ENCODE results near the gene SCGB1C2.
"Not testable (repeated sequence)": the region's sequence is repeated elsewhere in the genome, so short reads cannot be mapped to it uniquely, and the experiment has no call there.

Gene SCGB1C2

DNA sequence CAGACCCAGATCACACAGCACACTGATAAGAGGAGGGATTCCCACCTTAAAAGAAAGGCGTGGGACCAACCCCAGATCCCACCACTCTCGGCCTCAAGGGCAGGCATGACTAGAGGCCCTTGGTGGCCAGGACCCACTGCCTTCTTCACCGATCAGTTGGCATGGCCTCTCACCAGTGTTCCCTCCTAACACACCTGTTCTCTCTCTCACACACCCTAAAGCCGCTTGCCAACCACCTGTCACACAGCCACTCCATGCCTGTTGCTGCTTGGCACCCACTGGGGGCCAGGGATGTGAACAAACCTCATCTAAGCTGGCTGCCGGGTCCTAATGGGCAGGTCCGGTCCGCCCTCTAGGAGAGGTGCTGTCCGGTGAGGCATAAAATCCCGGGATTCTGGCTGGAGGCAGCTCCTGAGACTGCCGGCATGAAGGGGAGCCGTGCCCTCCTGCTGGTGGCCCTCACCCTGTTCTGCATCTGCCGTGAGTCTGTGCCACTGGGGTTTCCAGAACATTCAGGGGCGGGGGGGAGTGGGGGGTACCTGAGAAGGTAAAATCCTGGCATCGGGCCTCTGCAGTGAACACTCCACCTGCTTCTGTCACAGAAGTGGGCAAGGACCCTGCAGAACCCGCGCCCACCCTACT, at the start of gene SCGB1C2:
SCGB1C2 (plus strand) TSS at position 404 of the 642 bp plus-strand sequence; CDS start at position 426, 22 bp downstream.
- not testable (repeated sequence) for DNase-seq (ENCODE audit: low read depth)

DNA sequence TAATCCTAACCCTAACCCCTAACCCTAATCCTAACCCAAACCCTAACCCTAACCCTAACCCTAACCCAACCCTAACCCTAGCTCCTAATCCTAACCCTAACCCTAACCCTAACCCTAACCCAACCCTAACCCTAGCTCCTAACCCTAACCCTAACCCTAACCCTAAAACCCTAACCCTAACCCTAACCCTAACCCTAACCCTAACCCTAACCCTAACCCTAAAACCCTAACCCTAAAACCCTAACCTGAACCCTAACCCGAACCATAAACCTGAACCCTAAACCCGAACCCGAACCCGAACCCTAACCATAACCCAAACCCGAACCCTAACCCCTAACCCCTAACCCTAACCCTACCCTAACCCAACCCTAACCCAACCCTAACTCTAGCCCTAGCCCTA, 24.3 kb upstream of the SCGB1C2 start:
- not testable (repeated sequence) for DNase-seq (ENCODE audit: low read depth)

DNA sequence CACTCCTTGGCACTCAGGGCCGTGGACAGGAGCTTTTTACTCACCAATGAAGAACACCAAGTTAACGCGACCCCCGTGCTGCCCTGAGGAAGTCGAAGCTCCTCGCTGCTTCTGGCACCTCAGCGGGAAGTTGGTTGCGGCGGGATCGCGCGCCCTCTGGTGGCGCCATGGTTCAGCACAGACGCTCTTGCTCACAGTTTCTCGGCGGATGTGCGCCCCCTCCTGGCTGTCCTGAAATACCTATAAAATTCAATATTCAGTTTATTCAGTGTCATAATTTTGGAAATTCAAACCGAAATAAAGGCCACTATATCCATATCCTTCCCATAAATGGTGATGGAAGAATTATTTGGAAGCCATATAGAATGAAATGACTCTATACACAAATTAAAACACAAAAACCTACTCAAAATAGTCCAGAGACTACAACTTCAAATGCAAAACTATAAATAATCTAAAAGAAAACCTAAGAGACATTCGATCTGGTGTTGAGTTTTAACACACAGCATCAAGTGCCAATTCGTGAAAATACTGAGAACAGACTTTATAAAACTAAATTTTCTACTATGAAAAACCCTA, 18.9 kb upstream of the SCGB1C2 start:
- not testable (repeated sequence) for DNase-seq (ENCODE audit: low read depth)

DNA sequence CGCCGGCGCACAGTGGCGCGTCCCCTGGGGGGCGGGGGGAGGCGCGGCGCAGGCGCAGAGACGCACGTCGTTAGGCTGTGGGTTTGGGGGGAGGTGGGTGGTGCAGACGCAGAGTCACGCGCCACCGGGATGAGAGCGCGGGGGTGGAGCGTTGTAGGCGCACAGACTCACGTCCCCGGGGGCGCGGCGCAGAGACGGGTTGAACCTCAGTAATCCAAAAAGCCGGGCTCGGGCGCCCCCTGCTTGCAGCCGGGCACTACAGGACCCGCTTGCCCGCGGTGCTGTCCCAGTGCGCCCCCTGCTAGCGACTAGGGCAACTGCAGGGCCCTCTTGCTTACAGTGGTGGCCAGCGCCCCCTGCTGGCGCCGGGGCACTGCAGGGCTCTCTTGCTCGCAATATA, 3.4 kb upstream of the SCGB1C2 start:
- DNase-seq (ENCODE audit: low read depth): not testable (repeated sequence)

DNA sequence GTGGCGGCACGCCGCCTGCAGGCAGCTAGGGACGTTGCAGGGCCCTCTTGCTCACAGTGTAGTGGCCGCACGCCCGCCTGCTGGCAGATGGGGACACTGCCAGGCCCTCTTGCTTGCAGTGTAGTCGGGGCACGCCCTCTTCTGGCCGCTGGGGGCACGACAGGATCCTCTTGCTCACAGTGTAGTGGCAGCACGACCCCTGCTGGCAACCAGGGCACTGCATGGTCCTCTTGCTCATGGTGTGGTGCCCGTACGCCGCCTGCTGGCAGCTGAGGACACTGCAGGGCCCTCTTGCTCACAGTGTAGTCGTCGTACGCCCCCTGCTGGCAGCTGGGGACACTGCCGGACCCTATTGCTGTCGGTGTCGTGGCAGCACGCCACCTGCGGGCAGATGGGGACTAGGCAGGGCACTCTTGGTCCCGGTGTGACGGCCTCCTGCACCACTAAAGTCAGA, 3.0 kb upstream of the SCGB1C2 start:
- not testable (repeated sequence) for DNase-seq (ENCODE audit: low read depth)

DNA sequence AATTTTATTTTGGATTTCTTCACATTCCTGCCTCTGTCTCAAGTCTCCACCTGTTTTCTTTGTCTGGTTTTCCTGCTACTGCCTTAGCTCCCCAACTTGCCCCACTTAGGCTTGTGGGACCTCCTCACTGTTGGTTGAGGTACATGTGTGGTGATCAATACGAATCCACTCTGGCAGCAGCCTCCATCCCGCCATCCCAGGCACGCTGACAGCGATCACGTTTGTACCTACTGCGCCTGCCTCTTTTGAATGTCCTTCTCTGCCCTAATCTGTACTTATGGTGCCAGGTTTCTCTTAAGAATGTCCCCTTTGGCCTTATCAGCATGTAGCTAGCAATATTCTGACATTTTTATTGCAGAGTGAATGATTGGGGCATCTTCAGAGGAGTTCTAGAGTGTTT, 2.3 kb upstream of the SCGB1C2 start:
- not testable (repeated sequence) for DNase-seq (ENCODE audit: low read depth)

DNA sequence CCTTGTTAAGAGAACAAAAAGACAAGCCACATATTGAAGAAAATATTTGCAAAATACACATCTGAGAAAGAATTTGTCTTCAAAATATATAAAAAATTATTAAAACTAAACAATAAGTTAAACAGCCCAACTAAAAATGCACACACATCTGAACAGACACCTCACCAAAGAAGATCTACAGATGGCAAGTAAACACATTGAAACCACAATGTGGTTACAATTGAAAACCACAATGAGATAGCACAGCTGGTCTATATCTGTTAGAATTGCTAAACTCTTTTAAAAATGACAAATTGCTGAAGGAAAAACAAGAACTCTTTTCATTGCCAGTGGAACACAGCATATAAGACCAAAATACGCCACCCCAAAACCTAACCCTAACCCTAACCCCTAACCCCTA, 1.5 kb upstream of the SCGB1C2 start:
- DNase-seq (ENCODE audit: low read depth): not testable (repeated sequence)

DNA sequence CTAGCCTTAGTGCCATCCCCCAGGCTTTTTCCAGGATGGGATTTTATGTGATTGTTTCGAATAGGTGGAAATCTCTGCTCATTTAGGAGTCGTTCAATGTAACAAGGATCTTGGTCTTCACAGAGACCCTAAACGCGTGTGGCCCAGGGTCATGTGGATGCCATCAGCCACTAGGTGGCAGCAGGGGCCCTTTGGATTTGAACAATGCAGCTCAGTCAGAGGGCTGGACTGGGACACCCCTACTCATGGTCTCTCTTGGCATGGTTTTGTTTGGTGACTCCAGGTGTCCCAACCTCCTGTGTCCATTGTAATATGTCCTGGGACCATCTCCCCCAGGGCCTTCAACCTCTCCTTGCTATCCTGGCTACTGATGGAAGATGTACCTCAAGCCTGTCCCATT, 838 bp upstream of the SCGB1C2 start:
- DNase-seq (ENCODE audit: low read depth): not testable (repeated sequence)

DNA sequence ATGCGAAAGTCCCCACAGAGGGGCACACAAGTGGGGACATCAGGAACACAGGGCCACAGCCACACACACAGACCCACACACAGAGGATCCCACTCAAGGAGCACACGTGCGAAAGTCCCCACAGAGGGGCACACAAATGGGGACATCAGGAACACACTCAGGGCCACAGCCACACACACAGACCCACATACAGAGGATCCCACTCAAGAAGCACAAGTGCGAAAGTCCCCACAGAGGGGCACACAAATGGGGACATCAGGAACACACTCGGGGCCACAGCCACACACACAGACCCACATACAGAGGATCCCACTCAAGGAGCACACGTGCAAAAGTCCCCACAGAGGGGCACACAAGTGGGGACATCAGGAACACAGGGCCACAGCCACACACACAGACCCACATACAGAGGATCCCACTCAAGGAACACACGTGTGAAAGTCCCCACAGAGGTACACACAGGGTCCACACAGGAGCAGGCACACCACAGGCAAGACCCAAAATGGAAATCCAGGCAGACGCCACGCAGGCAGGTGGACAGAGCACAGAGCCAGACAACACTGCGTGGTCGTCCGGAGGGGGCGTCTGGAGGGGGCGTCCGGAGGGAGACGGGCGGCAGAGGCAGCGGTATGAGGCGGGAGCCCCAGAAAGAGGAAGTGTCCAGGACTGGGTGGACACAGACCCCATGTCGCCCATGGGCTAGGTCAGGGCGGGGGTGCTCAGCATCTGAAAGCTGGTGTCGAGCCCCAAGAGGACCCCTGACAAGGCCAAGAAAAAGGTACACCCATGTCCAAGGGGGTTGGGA, 2.2 kb downstream of the SCGB1C2 start:
- not testable (repeated sequence) for DNase-seq (ENCODE audit: low read depth)

DNA sequence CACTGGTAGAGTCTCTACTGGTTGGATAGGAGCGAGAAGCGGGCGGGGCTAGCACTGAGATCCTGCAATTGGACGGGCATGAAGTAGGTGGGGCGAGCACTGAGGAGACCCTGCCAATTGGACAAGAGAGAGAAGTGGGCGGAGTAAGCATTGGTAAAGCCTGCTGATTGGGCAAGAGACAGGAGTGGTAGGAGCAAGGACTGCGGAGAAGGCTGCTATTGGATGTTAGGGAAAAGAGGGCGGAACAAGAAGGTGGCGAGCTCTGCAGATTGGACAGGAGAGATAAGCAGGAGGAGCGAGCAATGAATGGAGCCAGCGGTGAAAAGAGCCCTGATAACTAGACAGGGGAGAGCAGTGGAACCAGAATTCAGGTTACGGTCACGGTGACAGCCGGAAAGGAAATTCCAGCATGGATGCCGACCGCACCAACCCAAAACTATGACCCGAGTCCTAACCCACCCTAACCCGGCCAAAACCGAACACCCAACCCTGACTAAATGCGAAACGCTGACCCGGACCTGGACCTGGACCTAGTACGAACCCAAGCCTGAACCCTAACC, 4.8 kb downstream of the SCGB1C2 start:
- DNase-seq (ENCODE audit: low read depth): no peak

DNA sequence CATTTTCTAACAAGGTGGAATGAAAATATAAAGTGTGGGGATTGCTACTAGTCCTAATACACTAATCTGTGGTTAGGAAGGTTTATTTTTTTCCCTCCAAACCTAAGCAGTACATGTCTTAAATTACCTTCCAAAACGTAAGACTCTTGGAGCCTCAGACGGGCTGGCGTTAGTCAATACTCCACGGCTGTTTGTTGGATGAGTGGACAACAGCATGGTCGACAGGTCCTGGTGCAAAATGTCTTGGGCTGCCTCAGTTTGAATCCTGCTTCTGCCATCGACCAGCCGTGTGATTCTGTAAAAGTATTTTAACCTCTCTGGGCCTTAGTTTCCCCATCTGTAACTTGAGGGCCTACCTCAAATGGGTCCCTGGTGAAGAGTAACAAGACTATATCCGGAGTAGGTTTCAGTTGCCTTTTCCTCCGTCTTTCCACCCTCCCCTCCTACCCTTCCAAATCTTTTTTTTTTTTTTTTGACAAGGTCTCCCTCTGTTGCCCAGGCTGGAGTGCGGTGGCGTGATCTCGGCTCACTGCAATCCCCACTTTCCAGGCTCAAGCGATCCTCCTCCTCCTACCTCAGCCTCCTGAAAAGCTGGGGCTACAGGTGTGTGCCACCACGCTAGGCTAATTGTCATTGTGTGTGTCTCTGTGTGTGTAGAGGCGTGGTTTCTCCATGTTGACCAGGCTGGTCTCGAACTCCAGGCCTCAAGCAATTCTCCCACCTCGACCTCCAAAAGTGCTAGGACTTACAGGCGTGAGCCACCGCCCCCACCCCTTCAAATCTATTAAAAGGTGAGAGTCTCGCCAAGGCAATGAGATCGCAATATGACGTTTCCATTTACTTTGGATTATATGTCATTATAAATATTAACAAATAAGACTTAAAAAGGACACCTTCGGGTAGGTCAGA, 5.8 kb downstream of the SCGB1C2 start:
- no peak for DNase-seq (ENCODE audit: low read depth)

DNA sequence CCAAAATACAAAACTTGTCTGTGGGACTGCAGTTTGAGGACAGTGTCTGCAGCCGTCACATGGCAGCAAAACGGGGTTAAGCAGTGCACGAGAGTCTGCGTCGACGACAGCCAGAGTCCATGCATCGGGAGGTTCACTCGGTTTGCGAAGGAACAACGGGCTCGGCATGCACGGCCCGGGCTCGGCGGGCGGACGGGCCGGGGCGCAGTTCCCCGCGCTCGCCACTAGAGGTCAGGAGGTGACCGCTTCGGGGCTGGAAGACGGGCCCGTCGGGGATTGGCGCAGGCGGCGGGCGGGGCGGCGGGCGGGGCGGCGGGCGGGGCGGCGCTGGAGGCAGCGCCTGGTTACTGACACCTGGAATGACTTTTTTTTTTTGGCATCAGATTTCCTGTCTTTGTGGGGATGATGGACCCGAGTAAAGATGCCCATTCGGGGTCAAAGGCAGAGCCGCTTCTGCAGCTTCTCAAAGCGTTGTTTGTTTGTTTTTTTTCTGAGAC, 6.5 kb downstream of the SCGB1C2 start:
- DNase-seq (ENCODE audit: low read depth): peak; percentile 45

DNA sequence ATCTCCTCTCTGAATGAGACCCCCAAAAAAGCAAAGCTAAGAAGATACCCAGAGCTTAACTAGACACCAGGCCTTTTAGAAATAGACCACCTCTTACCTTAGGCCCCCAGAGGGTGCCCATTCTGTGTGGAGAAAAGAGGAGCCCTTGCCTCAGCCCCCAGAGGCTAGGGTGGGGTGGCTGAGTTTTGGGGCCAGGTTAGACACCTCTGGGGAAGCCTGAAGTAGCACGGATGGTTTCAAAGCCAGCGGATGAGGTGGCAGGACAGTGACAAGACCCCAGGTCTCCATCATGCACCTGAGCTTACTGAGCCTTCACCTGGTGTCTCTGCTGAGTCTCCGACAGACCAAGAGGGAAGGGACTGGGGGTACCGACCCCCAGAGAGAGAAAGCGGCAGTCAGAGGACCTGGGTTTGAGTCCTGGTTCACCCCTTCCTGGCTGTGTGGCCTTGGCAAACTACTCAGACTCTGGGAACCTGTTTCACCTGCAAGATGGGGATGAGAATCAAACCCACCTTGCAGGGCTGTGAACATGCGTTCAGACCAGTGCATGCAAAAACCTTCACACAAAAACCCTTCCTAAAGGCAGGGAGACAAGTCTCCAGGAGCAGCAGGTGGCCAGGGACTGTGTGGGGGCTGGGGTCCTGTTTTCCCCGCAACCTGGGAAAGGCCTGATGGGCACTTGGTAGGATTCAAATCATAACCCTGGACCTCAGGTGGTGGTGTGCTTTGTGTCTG, 7.7 kb downstream of the SCGB1C2 start:
- DNase-seq (ENCODE audit: low read depth): no peak

DNA sequence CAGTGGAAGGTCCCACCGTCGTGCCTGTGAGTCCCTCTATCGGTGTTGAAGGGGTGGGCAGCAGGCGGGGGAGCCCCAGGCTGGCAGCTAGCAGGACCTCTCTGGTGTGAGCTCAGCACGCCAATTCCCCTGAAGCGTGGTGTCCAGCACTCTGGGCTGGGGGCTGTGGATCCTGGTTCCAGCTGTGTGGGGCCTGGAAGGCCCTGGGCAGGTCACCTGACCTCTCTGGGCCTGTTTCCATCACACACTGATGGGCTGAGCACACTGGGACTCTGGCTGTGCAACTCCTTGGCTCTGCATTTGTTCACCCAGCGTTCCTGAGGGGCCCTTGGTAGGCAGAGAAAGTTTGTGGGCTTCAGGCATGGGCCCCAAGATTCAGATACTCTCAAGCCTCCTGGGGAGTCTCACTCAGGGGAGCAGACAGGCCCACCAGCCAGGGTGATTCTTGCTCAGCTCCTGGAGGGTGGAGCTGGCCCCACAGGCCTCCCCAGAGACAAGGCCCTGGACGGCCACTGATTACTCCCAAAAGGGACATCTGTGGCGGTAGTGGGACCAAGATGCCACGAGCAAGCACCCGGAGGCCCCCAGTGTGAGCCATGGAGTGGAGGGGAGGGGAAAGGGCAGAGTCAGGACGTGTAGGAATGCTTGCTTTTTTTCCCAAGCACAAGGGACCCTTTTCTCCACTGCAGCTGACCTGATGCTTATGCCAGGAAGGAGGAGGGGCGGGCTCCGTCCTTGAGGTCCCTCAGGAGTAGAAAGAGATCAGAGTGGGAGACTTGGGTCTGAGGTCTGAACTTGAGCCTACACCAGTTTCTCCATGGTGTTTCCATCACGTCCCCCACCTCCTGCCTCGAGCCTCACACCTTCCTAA, 8.5 kb downstream of the SCGB1C2 start:
- DNase-seq (ENCODE audit: low read depth): no peak

DNA sequence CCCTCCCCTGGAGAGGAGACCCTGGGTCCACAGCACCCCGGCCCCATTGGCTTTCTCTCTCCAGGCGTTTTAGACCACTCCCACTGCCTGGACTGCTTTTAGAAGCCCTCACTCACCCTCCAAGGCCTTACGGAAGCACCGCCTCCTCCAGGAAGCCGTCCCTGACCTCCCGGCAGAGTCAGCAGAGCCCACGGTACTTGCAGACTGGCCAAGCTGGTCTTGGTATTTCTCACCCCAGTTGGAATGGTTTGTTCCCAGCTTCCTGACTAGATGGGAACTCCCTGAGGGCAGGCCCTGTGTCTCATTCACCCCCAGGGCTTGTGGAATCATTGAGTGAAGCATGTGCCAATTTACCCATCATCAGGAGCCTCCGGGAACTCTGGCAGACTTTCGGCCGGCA, 9.2 kb downstream of the SCGB1C2 start:
- no peak for DNase-seq (ENCODE audit: low read depth)

DNA sequence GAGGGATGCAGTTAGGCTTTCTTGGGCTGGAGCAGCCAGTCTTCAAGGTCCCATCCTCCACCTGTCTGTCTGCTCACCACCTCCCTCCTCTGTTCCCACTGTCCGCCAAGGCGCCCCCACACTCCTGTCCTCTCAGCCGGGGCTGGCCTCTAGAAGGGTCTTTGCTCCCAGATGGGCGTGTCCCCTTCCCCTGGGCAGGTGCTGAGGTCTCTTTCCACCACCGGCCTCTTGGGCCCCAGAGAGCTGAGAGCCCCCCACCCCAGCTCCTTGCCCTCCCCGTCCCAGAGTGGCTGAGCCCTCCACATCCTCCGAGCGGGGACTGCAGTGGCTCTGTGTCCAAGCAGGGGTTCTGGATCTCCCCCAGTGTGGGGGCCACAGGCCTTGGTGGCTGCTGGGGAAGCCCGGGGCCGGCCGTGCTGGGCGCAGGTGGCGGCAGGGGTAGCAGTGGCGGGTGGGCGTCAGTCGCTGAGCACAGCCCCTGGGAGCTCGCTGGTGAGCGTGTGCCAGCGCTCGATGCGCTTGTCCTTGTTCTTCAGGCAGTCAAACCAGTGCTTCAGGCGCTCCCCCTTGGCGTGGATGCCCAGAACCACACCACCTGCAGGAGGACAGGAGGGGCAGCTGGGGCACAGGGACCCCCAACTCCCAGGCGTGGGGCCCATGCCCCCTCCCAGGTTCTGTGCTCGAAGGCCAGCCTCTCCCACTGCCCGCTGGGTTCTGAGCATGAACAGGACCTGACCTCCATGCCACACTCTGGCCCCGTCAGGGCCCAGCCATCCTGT, 9.8 kb downstream of the SCGB1C2 start:
- no peak for DNase-seq (ENCODE audit: low read depth)

DNA sequence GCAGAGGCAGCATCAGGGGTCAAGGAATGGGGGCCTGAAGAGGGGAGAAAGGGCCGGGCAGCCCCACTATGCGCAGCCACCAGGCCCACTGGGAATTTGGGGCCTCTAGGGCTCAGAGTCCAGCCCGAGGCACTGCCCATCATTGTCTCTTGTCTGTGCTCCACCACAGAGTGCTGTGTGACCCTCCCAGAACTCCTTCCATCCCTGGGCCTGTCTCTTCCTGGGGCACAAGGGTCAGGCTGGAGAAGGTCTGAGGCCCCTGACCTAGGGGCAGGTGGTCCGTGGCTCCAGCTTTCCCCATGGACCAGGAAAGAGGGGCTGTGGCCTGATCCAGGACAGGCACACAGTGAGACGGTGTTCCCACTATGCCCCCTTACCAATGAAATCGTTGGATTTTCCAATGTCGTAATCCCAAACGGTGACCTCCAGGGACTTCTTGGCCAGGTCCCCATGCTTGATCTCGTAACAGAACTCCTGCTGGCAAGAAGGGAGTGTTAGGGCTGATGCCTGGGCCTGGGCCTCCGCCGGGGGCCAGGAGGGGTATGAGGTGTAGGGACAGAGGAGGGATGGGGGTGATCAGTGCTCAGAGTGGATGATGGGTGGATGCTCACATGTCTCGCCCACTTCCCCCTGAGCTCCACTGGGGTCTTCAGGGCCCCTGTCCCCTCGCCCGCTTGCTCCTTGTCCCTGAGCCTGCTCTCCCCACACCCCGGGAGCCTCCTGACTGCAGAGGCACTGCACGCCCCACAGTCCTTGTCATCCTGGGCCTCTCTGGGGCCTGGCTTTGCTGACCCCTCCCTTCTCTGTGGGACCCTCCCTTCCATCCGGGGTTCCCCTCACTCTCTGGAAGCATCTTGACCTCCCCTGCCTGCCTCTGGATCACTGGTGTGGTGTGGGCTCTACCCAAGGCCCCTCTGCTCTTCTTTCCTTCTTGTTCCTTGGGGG, 10.7 kb downstream of the SCGB1C2 start:
- DNase-seq (ENCODE audit: low read depth): no peak

DNA sequence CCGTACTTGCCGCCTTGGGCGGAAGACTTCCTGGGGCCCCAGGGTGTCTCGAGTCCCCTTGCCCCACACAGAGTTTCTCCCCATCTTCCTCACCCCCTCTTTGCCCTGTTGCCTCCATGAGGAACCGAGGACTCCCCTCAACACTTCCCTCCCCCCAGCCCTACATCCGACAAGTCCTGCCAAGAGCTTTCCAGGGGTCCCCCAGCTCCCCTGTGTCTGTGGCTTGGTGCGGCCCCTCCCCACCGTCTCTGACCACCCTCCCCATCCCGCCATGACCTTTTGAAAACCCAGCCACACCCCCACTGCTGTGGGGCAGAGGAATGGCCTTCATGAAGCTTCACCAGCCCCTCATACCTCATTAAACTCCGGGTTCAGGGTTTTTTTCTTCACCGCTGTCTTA, 11.4 kb downstream of the SCGB1C2 start:
- DNase-seq (ENCODE audit: low read depth): no peak

Data from GM04504 (cell line).